Loucy (cell line): Measurements from ENCODE around the gene SETD3.

Experiments used
- H2AFZ ChIP-seq: fragments of 200-600 bp; sonication (generic); 2 replicates; pipeline ENCODE4 v1.6.0; 2016; ENCODE audit warnings: antibody characterized with exemption, mild to moderate bottlenecking, low read length, moderate library complexity
- H3F3A ChIP-seq: fragments of 200-600 bp; 2 replicates; pipeline ENCODE4 v1.6.0; 2016; ENCODE audit warnings: antibody characterized with exemption, low read depth, mild to moderate bottlenecking
- H3K27me3 ChIP-seq: fragments of 200-600 bp; sonication (generic); 2 replicates; pipeline ENCODE4 v1.6.1; 2014; ENCODE audit warnings: low read length, mild to moderate bottlenecking; ENCODE audit not compliant: insufficient read depth, poor library complexity, severe bottlenecking
- H3K36me3 ChIP-seq: fragments of 200-600 bp; sonication (generic); 2 replicates; pipeline ENCODE4 v1.6.1; 2016; ENCODE audit warnings: low read length; ENCODE audit not compliant: insufficient read depth
- H3K4me1 ChIP-seq: fragments of 200-600 bp; sonication (generic); 2 replicates; pipeline ENCODE4 v1.5.1; 2014; ENCODE audit warnings: low read length, mild to moderate bottlenecking; ENCODE audit not compliant: insufficient read depth, poor library complexity, severe bottlenecking
- H3K4me2 ChIP-seq: fragments of 200-600 bp; sonication (generic); 2 replicates; pipeline ENCODE4 v1.6.0; 2014; ENCODE audit warnings: antibody characterized with exemption, low read length, low read depth, mild to moderate bottlenecking; ENCODE audit not compliant: poor library complexity, severe bottlenecking
- H3K4me3 ChIP-seq: fragments of 200-600 bp; sonication (generic); 2 replicates; pipeline ENCODE4 v1.5.1; 2014; ENCODE audit warnings: low read length, mild to moderate bottlenecking, mixed read lengths; ENCODE audit not compliant: poor library complexity, severe bottlenecking
- H3K79me2 ChIP-seq: fragments of 200-600 bp; sonication (generic); 2 replicates; pipeline ENCODE4 v1.6.1; 2014; ENCODE audit warnings: low read length; ENCODE audit not compliant: insufficient read depth
- H3K9ac ChIP-seq: fragments of 200-600 bp; sonication (generic); 2 replicates; pipeline ENCODE4 v1.6.0; 2014; ENCODE audit warnings: mild to moderate bottlenecking, low read depth, low read length, moderate library complexity; ENCODE audit not compliant: poor library complexity, severe bottlenecking
- H3K9me2 ChIP-seq: fragments of 200-600 bp; sonication (generic); replicated peaks from 2 replicates; pipeline ENCODE4 v1.6.1; 2016; ENCODE audit warnings: low read depth, low read length, mixed read lengths
- H3K9me3 ChIP-seq: fragments of 200-600 bp; sonication (generic); 2 replicates; pipeline ENCODE4 v1.6.1; 2014; ENCODE audit warnings: mild to moderate bottlenecking, antibody characterized with exemption, low read length, low read depth; ENCODE audit not compliant: insufficient read depth
- H4K20me1 ChIP-seq: fragments of 200-600 bp; sonication (generic); 2 replicates; pipeline ENCODE4 v1.6.0; 2014; ENCODE audit warnings: antibody characterized with exemption, low read length, mild to moderate bottlenecking; ENCODE audit not compliant: insufficient read depth, poor library complexity, severe bottlenecking
- CTCF ChIP-seq: fragments of 200-600 bp; sonication (generic); conservative IDR thresholded peaks from 2 replicates; pipeline ENCODE4 v1.5.1; 2014; ENCODE audit warnings: mild to moderate bottlenecking, antibody characterized with exemption, low read length
- EZH2phosphoT487 ChIP-seq: fragments of 200-600 bp; IDR thresholded peaks from 2 replicates; pipeline ENCODE4 v1.6.1; 2018; ENCODE audit warnings: antibody characterized with exemption, mild to moderate bottlenecking, moderate library complexity, borderline replicate concordance

Gene SETD3

GRCh38 chr14:99518441-99519346 lies 38.0 kb upstream of the SETD3 start:
- no peak overlapping the region for H3K4me2 ChIP-seq
- no peak overlapping the region for H3K4me3 ChIP-seq

GRCh38 chr14:99517643-99518381 lies 37.2 kb upstream of the SETD3 start:
- no peak overlapping the region for H3K4me3 ChIP-seq
- H4K20me1 ChIP-seq = peaks cover 8% of the 10 kb centered on the region
- no peak for TF ChIP-seq CTCF
- TF ChIP-seq EZH2phosphoT487 = no peak

More at GRCh38 chr14:99518441-99519346, 38.0 kb upstream of the SETD3 start:
- Histone ChIP-seq H3K4me1 (no peaks in the 10 kb centered on the region), H2AFZ (no peak overlapping the region), H3F3A (no peaks in the 10 kb centered on the region), H3K9ac (no peak overlapping the region), H4K20me1 (peaks cover 8% of the 10 kb centered on the region), H3K36me3 (peaks cover 16% of the 10 kb centered on the region; the same call in 1 of the 2 replicates), H3K27me3 (no peaks in the 10 kb centered on the region), H3K79me2 (no peaks in the 10 kb centered on the region), H3K9me2 (no peaks in the 10 kb centered on the region), H3K9me3 (no peaks in the 10 kb centered on the region)
- TF ChIP-seq CTCF (peak; percentile 83), EZH2phosphoT487 (no peak)

GRCh38 chr14:99516871-99517642 lies 36.4 kb upstream of the SETD3 start:
- Histone ChIP-seq H3K79me2 (no peaks in the 10 kb centered on the region), H3K4me3 (no peak overlapping the region), H3K4me1 (no peaks in the 10 kb centered on the region), H3K36me3 (peaks cover 31% of the 10 kb centered on the region; the same call in 1 of the 2 replicates), H3F3A (no peaks in the 10 kb centered on the region), H4K20me1 (peaks cover 8% of the 10 kb centered on the region), H3K9me2 (no peaks in the 10 kb centered on the region), H3K9ac (no peak overlapping the region), H2AFZ (no peak overlapping the region), H3K27me3 (no peaks in the 10 kb centered on the region), H3K9me3 (no peaks in the 10 kb centered on the region), H3K4me2 (no peak overlapping the region)
- TF ChIP-seq CTCF (no peak), EZH2phosphoT487 (no peak)

More at GRCh38 chr14:99517643-99518381, 37.2 kb upstream of the SETD3 start:
- no peak overlapping the region for H2AFZ ChIP-seq
- H3K4me1 ChIP-seq = no peaks in the 10 kb centered on the region
- H3K79me2 ChIP-seq = no peaks in the 10 kb centered on the region
- no peak overlapping the region for H3K9ac ChIP-seq
- H3K9me2 ChIP-seq = no peaks in the 10 kb centered on the region
- H3K36me3 ChIP-seq = peaks cover 23% of the 10 kb centered on the region; the same call in 1 of the 2 replicates
- H3K4me2 ChIP-seq = no peak overlapping the region
- no peaks in the 10 kb centered on the region for H3K9me3 ChIP-seq
- H3K27me3 ChIP-seq = no peaks in the 10 kb centered on the region
- H3F3A ChIP-seq = no peaks in the 10 kb centered on the region
